Measurements from ENCODE around the gene RFX2. TPM values are rescaled to one million over a fixed set of nuclear protein-coding genes. Genes with fewer than 3 reads are reported as not detected.
"Not testable (repeated sequence)": the region's sequence is repeated elsewhere in the genome, so short reads cannot be mapped to it uniquely, and the experiment has no call there.

RFX2 gene
- polyA plus RNA-seq, 4 donors: 6.4 to 8.5 (median 7.6) TPM

- DNase-seq (ENCODE audit: low read depth in 4 of 4, low spot score in 3 of 4): no peak
Observed at GRCh38 chr19:5995606-5996005, 114.7 kb downstream of the RFX2 start.

- no peak for DNase-seq (ENCODE audit: low read depth in 4 of 4, low spot score in 3 of 4)
Observed at GRCh38 chr19:5994405-5995165, 115.7 kb downstream of the RFX2 start.

- DNase-seq (ENCODE audit: low read depth in 4 of 4, low spot score in 3 of 4): peak in 3 of 4 donors; percentile 56 to 60 (median 58)
Observed at GRCh38 chr19:5993648-5994358, 116.5 kb downstream of the RFX2 start.

- DNase-seq (ENCODE audit: low read depth in 4 of 4, low spot score in 3 of 4): no peak
Observed at GRCh38 chr19:5993201-5993600, 117.1 kb downstream of the RFX2 start.

- DNase-seq (ENCODE audit: low read depth in 4 of 4, low spot score in 3 of 4): no peak
Observed at GRCh38 chr19:5992756-5993155, 117.5 kb downstream of the RFX2 start.

- no peak for DNase-seq (ENCODE audit: low read depth in 4 of 4, low spot score in 3 of 4)
Observed at GRCh38 chr19:5991244-5991838, 119.0 kb downstream of the RFX2 start.

GRCh38 chr19:5990289-5990797 is 120.0 kb downstream of the RFX2 start:
- DNase-seq (ENCODE audit: low read depth in 4 of 4, low spot score in 3 of 4): no peak

GRCh38 chr19:5989388-5990074 is 120.8 kb downstream of the RFX2 start:
- DNase-seq (ENCODE audit: low read depth in 4 of 4, low spot score in 3 of 4): no peak

GRCh38 chr19:5988517-5989387 is 121.5 kb downstream of the RFX2 start:
- no peak for DNase-seq (ENCODE audit: low read depth in 4 of 4, low spot score in 3 of 4)

- peak; percentile 71 to 75 (median 73) for DNase-seq (ENCODE audit: low read depth in 4 of 4, low spot score in 3 of 4)
Observed at GRCh38 chr19:5987077-5987818, 123.1 kb downstream of the RFX2 start.

GRCh38 chr19:5985837-5986236 is 124.5 kb downstream of the RFX2 start:
- DNase-seq (ENCODE audit: low read depth in 4 of 4, low spot score in 3 of 4): not testable (repeated sequence)

GRCh38 chr19:5985098-5985783 is 125.1 kb downstream of the RFX2 start:
- DNase-seq (ENCODE audit: low read depth in 4 of 4, low spot score in 3 of 4): no peak

GRCh38 chr19:5984600-5984999 is 125.7 kb downstream of the RFX2 start:
- DNase-seq (ENCODE audit: low read depth in 4 of 4, low spot score in 3 of 4): no peak

- DNase-seq (ENCODE audit: low read depth in 4 of 4, low spot score in 3 of 4): no peak
Observed at GRCh38 chr19:5983367-5983955, 126.8 kb downstream of the RFX2 start.

GRCh38 chr19:5978606-5979552 is 131.4 kb downstream of the RFX2 start:
- no peak for DNase-seq (ENCODE audit: low read depth in 4 of 4, low spot score in 3 of 4)

GRCh38 chr19:5977785-5978605 is 132.3 kb downstream of the RFX2 start, which contains the start of gene RANBP3:
RANBP3 (minus strand) TSS chr19:5978140; CDS start chr19:5978082, 58 bp downstream.
- DNase-seq (ENCODE audit: low read depth in 4 of 4, low spot score in 3 of 4): peak; percentile 98 to 99 (median 98)

All from right renal pelvis (tissue), 4 donors.